KMS-11 (cell line): Measurements from ENCODE around the gene EARS2.

Experiments
- H2AFZ ChIP-seq: fragments of 200-600 bp; sonication (generic); 2 replicates; pipeline ENCODE4 v1.6.1; 2016; ENCODE audit warnings: antibody characterized with exemption, mixed run types, low read depth
- H3K27ac ChIP-seq: fragments of 200-600 bp; sonication (generic); 2 replicates; pipeline ENCODE4 v1.6.1; 2016; ENCODE audit warnings: mild to moderate bottlenecking, mixed run types
- H3K27me3 ChIP-seq: fragments of 200-600 bp; sonication (generic); 2 replicates; pipeline ENCODE4 v1.6.1; 2017; ENCODE audit warnings: mild to moderate bottlenecking, low read depth, mixed run types, moderate library complexity; ENCODE audit not compliant: insufficient read depth
- H3K36me3 ChIP-seq: fragments of 200-600 bp; sonication (generic); 2 replicates; pipeline ENCODE4 v1.6.1; 2017; ENCODE audit warnings: mild to moderate bottlenecking, mixed run types; ENCODE audit not compliant: insufficient read depth
- H3K4me1 ChIP-seq: fragments of 200-600 bp; sonication (generic); 2 replicates; pipeline ENCODE4 v1.6.1; 2016; ENCODE audit warnings: mild to moderate bottlenecking, low read depth, mixed run types; ENCODE audit not compliant: poor library complexity, severe bottlenecking
- H3K4me2 ChIP-seq: fragments of 200-600 bp; sonication (generic); 2 replicates; pipeline ENCODE4 v1.7.0; 2016; ENCODE audit warnings: mild to moderate bottlenecking, mixed run types
- H3K4me3 ChIP-seq: fragments of 200-600 bp; sonication (generic); IDR thresholded peaks from 2 replicates; pipeline ENCODE4 v1.6.1; 2017; ENCODE audit warnings: low read depth, low read length, mixed read lengths; ENCODE audit not compliant: insufficient read depth
- H3K79me2 ChIP-seq: fragments of 200-600 bp; sonication (generic); 2 replicates; pipeline ENCODE4 v1.6.1; 2016; ENCODE audit warnings: low read depth, mixed run types; ENCODE audit not compliant: insufficient read depth
- H3K9ac ChIP-seq: fragments of 200-600 bp; sonication (generic); 2 replicates; pipeline ENCODE4 v1.6.1; 2016; ENCODE audit warnings: mild to moderate bottlenecking, mixed run types
- H4K20me1 ChIP-seq: fragments of 200-600 bp; sonication (generic); 2 replicates; pipeline ENCODE4 v1.6.1; 2016; ENCODE audit warnings: mild to moderate bottlenecking, mixed run types; ENCODE audit not compliant: insufficient read depth
- CTCF ChIP-seq: fragments of 200-600 bp; sonication (generic); conservative IDR thresholded peaks from 2 replicates; pipeline ENCODE4 v1.6.1; 2017; ENCODE audit warnings: low read depth, mild to moderate bottlenecking, antibody characterized with exemption, low read length, moderate library complexity, mixed read lengths

Gene EARS2

DNA sequence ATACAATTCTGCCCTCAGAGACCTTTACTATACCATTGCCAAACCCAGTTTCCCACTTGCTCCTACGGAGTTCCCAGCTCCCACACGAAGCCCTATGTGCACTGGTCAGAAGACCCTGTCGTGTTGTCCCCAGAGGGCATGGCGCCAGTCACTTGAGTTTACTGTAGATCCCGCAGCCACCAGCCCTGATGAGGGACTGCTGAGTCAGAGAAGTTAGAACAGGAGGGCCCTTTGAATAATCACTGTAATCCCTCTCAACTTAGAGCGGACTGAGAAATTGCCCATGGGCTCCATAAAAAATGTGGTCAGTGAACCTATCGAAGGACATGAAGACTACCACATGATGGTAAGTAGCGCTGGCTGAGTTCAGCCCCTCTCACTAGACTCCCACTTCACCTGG, 9.6 kb upstream of the EARS2 start:
- H3K4me1 ChIP-seq: no peaks in the 10 kb centered on the region
- H3K36me3 ChIP-seq: peaks cover 26% of the 10 kb centered on the region; the same call in 1 of the 2 replicates
- H3K27ac ChIP-seq: no peak overlapping the region
- no peak overlapping the region for H3K4me3 ChIP-seq
- H3K79me2 ChIP-seq: no peaks in the 10 kb centered on the region; the same call in 1 of the 2 replicates
- H4K20me1 ChIP-seq: no peaks in the 10 kb centered on the region
- no peaks in the 10 kb centered on the region for H3K27me3 ChIP-seq
- TF ChIP-seq CTCF: no peak
- no peak overlapping the region for H3K4me2 ChIP-seq
- H2AFZ ChIP-seq: no peak overlapping the region
- H3K9ac ChIP-seq: no peak overlapping the region

GRCh38 chr16:23564575-23565363, 7.6 kb upstream of the EARS2 start:
- H3K36me3 ChIP-seq: peaks cover 29% of the 10 kb centered on the region; the same call in 1 of the 2 replicates
- TF ChIP-seq CTCF: no peak

GRCh38 chr16:23563186-23563585, 6.0 kb upstream of the EARS2 start:
- H3K9ac ChIP-seq: no peak overlapping the region
- peaks cover 30% of the 10 kb centered on the region; the same call in 1 of the 2 replicates for H3K36me3 ChIP-seq
- H4K20me1 ChIP-seq: peaks cover 4% of the 10 kb centered on the region; the same call in 1 of the 2 replicates
- no peak overlapping the region for H2AFZ ChIP-seq
- peaks cover 34% of the 10 kb centered on the region for H3K79me2 ChIP-seq
- no peak overlapping the region for H3K4me2 ChIP-seq
- no peak for TF ChIP-seq CTCF
- no peak overlapping the region for H3K27ac ChIP-seq
- H3K27me3 ChIP-seq: no peaks in the 10 kb centered on the region
- H3K4me3 ChIP-seq: no peak overlapping the region
- H3K4me1 ChIP-seq: peaks cover 30% of the 10 kb centered on the region

More at GRCh38 chr16:23564575-23565363, 7.6 kb upstream of the EARS2 start:
- no peak overlapping the region for H3K4me3 ChIP-seq
- no peaks in the 10 kb centered on the region for H4K20me1 ChIP-seq
- H3K9ac ChIP-seq: no peak overlapping the region
- H3K27me3 ChIP-seq: no peaks in the 10 kb centered on the region
- H2AFZ ChIP-seq: no peak overlapping the region
- H3K4me2 ChIP-seq: no peak overlapping the region
- no peak overlapping the region for H3K27ac ChIP-seq
- H3K79me2 ChIP-seq: peaks cover 18% of the 10 kb centered on the region; the same call in 1 of the 2 replicates
- peaks cover 15% of the 10 kb centered on the region for H3K4me1 ChIP-seq

DNA sequence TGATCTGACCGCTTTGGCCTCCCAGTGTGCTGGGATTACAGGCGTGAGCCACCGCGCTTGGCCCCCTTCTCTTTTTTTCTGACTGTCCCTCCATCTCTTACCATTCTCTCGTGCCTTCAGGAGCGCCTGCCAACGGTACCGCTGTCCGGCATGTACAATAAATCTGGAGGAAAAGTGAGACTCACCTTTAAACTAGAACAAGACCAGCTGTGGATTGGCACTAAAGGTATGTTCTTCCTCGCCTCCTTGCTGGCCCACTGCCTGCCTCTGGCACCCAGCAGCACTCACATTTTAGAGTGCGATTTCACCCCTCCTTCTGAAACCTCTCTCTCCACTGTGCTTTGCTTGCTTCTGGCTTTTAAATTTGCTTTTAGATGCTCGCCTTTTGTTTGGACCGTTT, 5.4 kb upstream of the EARS2 start:
- Histone ChIP-seq H3K9ac (no peak overlapping the region), H3K36me3 (peaks cover 30% of the 10 kb centered on the region; the same call in 1 of the 2 replicates), H3K4me1 (peaks cover 30% of the 10 kb centered on the region)

More for the DNA sequence above, 5.4 kb upstream of the EARS2 start:
- Histone ChIP-seq H4K20me1 (peaks cover 4% of the 10 kb centered on the region; the same call in 1 of the 2 replicates), H3K79me2 (peaks cover 38% of the 10 kb centered on the region), H3K4me3 (no peak overlapping the region), H3K27ac (no peak overlapping the region), H3K4me2 (no peak overlapping the region), H3K27me3 (no peaks in the 10 kb centered on the region), H2AFZ (no peak overlapping the region)
- TF ChIP-seq CTCF: no peak
